Upper lobe of left lung (tissue), 6 donors: ENCODE results near the gene C5orf52. TPM values are rescaled to one million over a fixed set of nuclear protein-coding genes. Genes with fewer than 3 reads are reported as not detected.

Source experiments
- ATAC-seq, 2 donors: fragments of 200-7000 bp; cut with Tn5 transposase; one replicate each; pipeline ENCODE4 v1.9.1; 2022; ENCODE audit warnings: mild to moderate bottlenecking in 2 of 2, moderate library complexity in 2 of 2; ENCODE audit not compliant: low FRiP score in 2 of 2
- DNase-seq, 2 donors: peaks; one replicate each; pipeline ENCODE4 v3.0.0-alpha.2; 2019 to 2020
- H3K27ac ChIP-seq, 4 donors: fragments of 200-600 bp; sonication (generic); one replicate each; pipeline ENCODE4 v1.5.1; 2016 to 2019
- H3K27me3 ChIP-seq, 4 donors: fragments of 200-600 bp; sonication (generic); one replicate each; pipeline ENCODE4 v1.5.1; 2017 to 2019
- H3K36me3 ChIP-seq, 4 donors: fragments of 200-600 bp; sonication (generic); one replicate each; pipeline ENCODE4 v1.5.1; 2016 to 2019
- H3K4me1 ChIP-seq, 4 donors: fragments of 200-600 bp; sonication (generic); one replicate each; pipeline ENCODE4 v1.5.1; 2018 to 2019
- H3K4me3 ChIP-seq, 4 donors: fragments of 200-600 bp; sonication (generic); one replicate each; pipeline ENCODE4 v1.5.1; 2017 to 2019; ENCODE audit warnings: mild to moderate bottlenecking in 2 of 4, moderate library complexity in 1 of 4
- H3K9me3 ChIP-seq, 4 donors: fragments of 200-600 bp; sonication (generic); one replicate each; pipeline ENCODE4 v1.5.1; 2018 to 2019
- CTCF ChIP-seq, 6 experiments: fragments of 450-650 bp in 4 of 6; fragments of 200-600 bp in 2 of 6; sonication (generic) in 2 of 6; IDR thresholded peaks; one replicate each; pipeline ENCODE4 v1.5.1; 2016 to 2019; ENCODE audit warnings: antibody characterized with exemption in 6 of 6
- EP300 ChIP-seq, 4 donors: sonication (generic); formaldehyde crosslinking; IDR thresholded peaks; one replicate each; pipeline ENCODE4 v1.5.1; 2017; ENCODE audit warnings: antibody characterized with exemption in 4 of 4, control low read depth in 2 of 4
- POLR2A ChIP-seq, 4 donors: fragments of 450-650 bp; IDR thresholded peaks; one replicate each; pipeline ENCODE4 v1.5.1; 2016 to 2017; ENCODE audit warnings: antibody characterized with exemption in 4 of 4, mild to moderate bottlenecking in 2 of 4
- POLR2AphosphoS5 ChIP-seq, 2 donors: sonication (generic); formaldehyde crosslinking; IDR thresholded peaks; one replicate each; pipeline ENCODE4 v1.5.1; 2017; ENCODE audit warnings: antibody characterized with exemption in 2 of 2
- WGBS, 2 donors: methylation state at CpG; one replicate each; pipeline ENCODE4 v1.1.5; 2017 to 2018; 5-methylcytosine and 5-hydroxymethylcytosine counted together
- total RNA-seq, 6 donors: library from RNA; depleted of rRNA in 4 of 6; stranded (reverse); fragments of >200 nt in 4 of 6; gene quantifications; one replicate each; pipeline versions ENCODE4 v1.1.0 to v1.2.1, GENCODE V29; 2016 to 2021
- donor health status: DM: no; HTN: no; CAD: no; lungs with moderate emphysema.
- donor health status: DM: no; HTN: yes; CAD: no; lungs with severe emphysema.

The C5orf52 gene
- total RNA-seq, 6 donors from 2014 or later = not detected

GRCh38 chr5:157665467-157666070, 5.8 kb upstream of the C5orf52 start:
- no peaks in the 10 kb centered on the region for H3K36me3 ChIP-seq
- no peak overlapping the region for H3K27ac ChIP-seq
- H3K27me3 ChIP-seq = no peaks in the 10 kb centered on the region
- DNase-seq = peak in 1 of 2 donors; percentile 32
- H3K4me1 ChIP-seq = peaks cover 0 to 6% (median 2%) of the 10 kb centered on the region in 4 donors
- H3K4me3 ChIP-seq = no peak overlapping the region
- no peak for ATAC-seq
- no peaks in the 10 kb centered on the region for H3K9me3 ChIP-seq
- no peak for TF ChIP-seq POLR2AphosphoS5 (IDR thresholded peaks at IDR 0.05)
- no peak for TF ChIP-seq EP300 (IDR thresholded peaks at IDR 0.05)
- TF ChIP-seq POLR2A (IDR thresholded peaks at IDR 0.05) = no peak
- no peak for TF ChIP-seq CTCF (IDR thresholded peaks at IDR 0.05)
- WGBS, 2 donors = 79 to 85% methylated on average over 2 of the region's 2 CpGs

GRCh38 chr5:157668356-157668755, 3.0 kb upstream of the C5orf52 start:
- DNase-seq (no peak), ATAC-seq (no peak)
- Histone ChIP-seq H3K27ac (no peak overlapping the region), H3K9me3 (no peaks in the 10 kb centered on the region), H3K27me3 (peaks cover 0 to 8% (median 3%) of the 10 kb centered on the region in 4 donors), H3K4me3 (no peak overlapping the region), H3K4me1 (peaks cover 5 to 17% (median 13%) of the 10 kb centered on the region in 4 donors), H3K36me3 (no peaks in the 10 kb centered on the region)
- WGBS, 2 donors = 68 to 70% methylated on average over 1 of the region's 1 CpG
- TF ChIP-seq CTCF (IDR thresholded peaks at IDR 0.05) = no peak
- no peak for TF ChIP-seq POLR2AphosphoS5 (IDR thresholded peaks at IDR 0.05)
- no peak for TF ChIP-seq EP300 (IDR thresholded peaks at IDR 0.05)
- no peak for TF ChIP-seq POLR2A (IDR thresholded peaks at IDR 0.05)

- TF ChIP-seq EP300 (IDR thresholded peaks at IDR 0.05) (no peak), CTCF (IDR thresholded peaks at IDR 0.05) (no peak), POLR2A (IDR thresholded peaks at IDR 0.05) (no peak), POLR2AphosphoS5 (IDR thresholded peaks at IDR 0.05) (no peak)
- DNase-seq = no peak
- Histone ChIP-seq H3K27me3 (peaks cover 0 to 8% (median 3%) of the 10 kb centered on the region in 4 donors), H3K9me3 (no peaks in the 10 kb centered on the region), H3K27ac (no peak overlapping the region), H3K4me3 (no peak overlapping the region), H3K4me1 (peaks cover 5 to 17% (median 13%) of the 10 kb centered on the region in 4 donors), H3K36me3 (no peaks in the 10 kb centered on the region)
- 90 to 92% methylated on average over 6 of the region's 6 CpGs for WGBS, 2 donors
- no peak for ATAC-seq
These were observed 1.6 kb upstream of the C5orf52 start for GRCh38 chr5:157669701-157670097.

GRCh38 chr5:157671592-157672330, 428 bp downstream of the C5orf52 start:
- no peak overlapping the region for H3K27ac ChIP-seq
- peaks cover 0 to 8% (median 3%) of the 10 kb centered on the region in 4 donors for H3K27me3 ChIP-seq
- peaks cover 5 to 17% (median 13%) of the 10 kb centered on the region in 4 donors for H3K4me1 ChIP-seq
- 45 to 68% methylated on average over 25 to 38 of the region's 57 CpGs for WGBS, 2 donors
- ATAC-seq (no peak), DNase-seq (no peak)
- H3K4me3 ChIP-seq = peak overlapping the region; percentile 43 to 57 (median 48)
- H3K9me3 ChIP-seq = no peaks in the 10 kb centered on the region
- TF ChIP-seq POLR2AphosphoS5 (IDR thresholded peaks at IDR 0.05) = no peak
- TF ChIP-seq CTCF (IDR thresholded peaks at IDR 0.05) = no peak
- no peak for TF ChIP-seq EP300 (IDR thresholded peaks at IDR 0.05)
- no peak for TF ChIP-seq POLR2A (IDR thresholded peaks at IDR 0.05)
- no peaks in the 10 kb centered on the region for H3K36me3 ChIP-seq
